Endothelial cell of umbilical vein (primary cell): ENCODE data around the gene TECTA. TPM values are rescaled to one million over a fixed set of nuclear protein-coding genes. Genes with fewer than 3 reads are reported as not detected.

ENCODE experiments used
- BruUV-seq: library from RNA; stranded (reverse); fragments of 400-500 nt; replicated peaks from 2 replicates; lab custom pipeline; 2021; lab: Mats Ljungman, UMichigan
- CTCF ChIA-PET: fragments of 300-600, 350-600 bp; sonication (Branson Sonifier 250); formaldehyde crosslinking; loops from one replicate; lab custom pipeline; 2021; ENCODE audit warnings: antibody characterized with exemption, inconsistent platforms; lab: Charles Lee
- POLR2A ChIA-PET: fragments of 300-600, 350-600 bp; sonication (Branson Sonifier 250); formaldehyde crosslinking; loops from one replicate; lab custom pipeline; 2021; ENCODE audit warnings: antibody characterized with exemption, inconsistent platforms; lab: Charles Lee
- DNase-seq: peaks from one replicate; pipeline ENCODE4 v3.0.0-alpha.2; 2011; ENCODE audit warnings: low read depth, low spot score
- FAIRE-seq: peaks from 2 replicates; lab custom pipeline; 2011; peaks lifted over from hg19 to GRCh38; lab: Jason Lieb, UNC
- H2AFZ ChIP-seq: 2 replicates; pipeline ENCODE4 v1.6.0; 2012; ENCODE audit warnings: low read depth, low read length, control low read depth, inconsistent platforms
- H3K27ac ChIP-seq: 2 replicates; pipeline ENCODE4 v1.5.1; 2011; ENCODE audit warnings: low read depth, mild to moderate bottlenecking, control low read depth, low read length, moderate library complexity; ENCODE audit not compliant: insufficient read depth
- H3K27me3 ChIP-seq, 2 experiments: 2 replicates each; pipeline versions ENCODE4 v1.6.0 to v1.6.1; 2011; ENCODE audit warnings: low read length in 2 of 2, mixed read lengths in 1 of 2; ENCODE audit not compliant: control insufficient read depth in 2 of 2, insufficient read depth in 2 of 2
- H3K36me3 ChIP-seq, 2 experiments: 2 replicates in 1 of 2; 3 replicates in 1 of 2; pipeline ENCODE4 v1.5.1; 2011; ENCODE audit warnings: low read length in 2 of 2, mild to moderate bottlenecking in 1 of 2, moderate library complexity in 1 of 2; ENCODE audit not compliant: control insufficient read depth in 2 of 2, insufficient read depth in 2 of 2; ENCODE audit errors: extremely low read depth in 1 of 2
- H3K4me1 ChIP-seq: 3 replicates; pipeline ENCODE4 v1.5.1; 2011; ENCODE audit warnings: mild to moderate bottlenecking, low read length; ENCODE audit not compliant: control insufficient read depth, insufficient read depth; ENCODE audit errors: extremely low read depth
- H3K4me2 ChIP-seq: 2 replicates; pipeline ENCODE4 v1.6.1; 2011; ENCODE audit warnings: low read length, control low read depth, mixed read lengths; ENCODE audit not compliant: insufficient read depth
- H3K4me3 ChIP-seq, 3 experiments: fragments of 200-600 bp in 1 of 3; sonication (generic), shearing (Covaris generic) in 1 of 3; replicated peaks in 1 of 3; 2 replicates each; pipeline ENCODE4 v1.5.1; 2011 to 2016; ENCODE audit warnings: control low read depth in 3 of 3, low read length in 3 of 3, mild to moderate bottlenecking in 2 of 3, inconsistent platforms in 1 of 3, low read depth in 1 of 3, moderate library complexity in 1 of 3; ENCODE audit not compliant: insufficient read depth in 1 of 3
- H3K79me2 ChIP-seq: 2 replicates; pipeline ENCODE4 v1.6.0; 2012; ENCODE audit warnings: low read length, inconsistent platforms; ENCODE audit not compliant: control insufficient read depth, insufficient read depth
- H3K9ac ChIP-seq: replicated peaks from 2 replicates; pipeline ENCODE3; 2011; ENCODE audit warnings: low read length, control low read depth; ENCODE audit not compliant: insufficient read depth; ENCODE audit errors: extremely low read depth
- H3K9me1 ChIP-seq: replicated peaks from 3 replicates; pipeline ENCODE4 v1.6.0; 2011; ENCODE audit warnings: mild to moderate bottlenecking, low read length; ENCODE audit not compliant: control insufficient read depth, insufficient read depth; ENCODE audit errors: extremely low read depth
- H3K9me3 ChIP-seq: replicated peaks from 2 replicates; pipeline ENCODE4 v1.5.1; 2012; ENCODE audit warnings: low read length, inconsistent platforms; ENCODE audit not compliant: control insufficient read depth, insufficient read depth
- H4K20me1 ChIP-seq: replicated peaks from 2 replicates; pipeline ENCODE3; 2011; ENCODE audit warnings: mild to moderate bottlenecking, low read length; ENCODE audit not compliant: control insufficient read depth, insufficient read depth; ENCODE audit errors: extremely low read depth
- CTCF ChIP-seq, 2 donors: IDR thresholded peaks; 1 replicate in 1 of 2; 2 replicates in 1 of 2; pipeline ENCODE4 v1.5.1; 2011; ENCODE audit warnings: low read length in 2 of 2, mild to moderate bottlenecking in 2 of 2, moderate library complexity in 2 of 2, control low read depth in 1 of 2, inconsistent platforms in 1 of 2, low read depth in 1 of 2; ENCODE audit not compliant: insufficient read depth in 1 of 2; ENCODE audit errors: extremely low read depth in 1 of 2
- EZH2 ChIP-seq: IDR thresholded peaks from 2 replicates; pipeline ENCODE4 v1.6.1; 2012; ENCODE audit warnings: borderline replicate concordance, low read depth, mild to moderate bottlenecking, moderate library complexity, low read length, inconsistent platforms; ENCODE audit not compliant: severe bottlenecking
- FOS ChIP-seq: IDR thresholded peaks from 2 replicates; pipeline ENCODE4 v1.6.1; 2011; ENCODE audit warnings: mild to moderate bottlenecking, low read length, moderate library complexity, borderline replicate concordance; ENCODE audit not compliant: insufficient read depth
- GATA2 ChIP-seq: IDR thresholded peaks from 2 replicates; pipeline ENCODE4 v1.7.0; 2011; ENCODE audit warnings: low read depth, mild to moderate bottlenecking, moderate library complexity, mixed read lengths, low read length; ENCODE audit not compliant: insufficient read length, insufficient read depth
- JUN ChIP-seq: IDR thresholded peaks from 2 replicates; pipeline ENCODE4 v1.6.1; 2011; ENCODE audit warnings: borderline replicate concordance, low read depth; ENCODE audit not compliant: insufficient read length, insufficient read depth
- MYC ChIP-seq: IDR thresholded peaks from one replicate; pipeline ENCODE4 v1.6.1; 2011; ENCODE audit warnings: mild to moderate bottlenecking, low read depth, low read length
- POLR2A ChIP-seq: IDR thresholded peaks from 2 replicates; pipeline ENCODE4 v1.6.1; 2012; ENCODE audit warnings: low read depth, mild to moderate bottlenecking, control low read depth, low read length
- POLR2AphosphoS5 ChIP-seq: IDR thresholded peaks from 2 replicates; pipeline ENCODE4 v1.6.1; 2012; ENCODE audit warnings: low read depth, mild to moderate bottlenecking, control low read depth, low read length, moderate library complexity; ENCODE audit not compliant: insufficient read depth
- dilution Hi-C: fragments of 300-500 bp; cut with MboI; formaldehyde crosslinking; loops from one replicate; pipeline ENCODE4 v1.15.0; 2019; ENCODE audit warnings: low sequenced_read_pairs; ENCODE audit not compliant: extremely low pct_ligation_motif_present
- intact Hi-C: fragments of 100-400 bp; cut with micrococcal nuclease; formaldehyde crosslinking; loops from one replicate; pipeline ENCODE4 v1.10.0; 2022
- polyA plus RNA-seq, 4 experiments: library from polyadenylated mRNA; depleted of rRNA in 3 of 4; stranded (reverse) in 3 of 4; unstranded in 1 of 4; fragments of >200 nt; gene quantifications; 2 replicates each; pipeline versions ENCODE4 v1.2.1 to v1.2.3, GENCODE V29; 2011 to 2012; ENCODE audit warnings: missing spikeins in 1 of 4
- total RNA-seq: library from RNA; stranded (reverse); gene quantifications from 2 replicates; pipeline ENCODE4 v1.2.3, GENCODE V29; 2021
- TF ChIP-seq, protein P1 (sequence below): IDR thresholded peaks from 2 replicates; pipeline ENCODE4 v1.6.1; 2011; ENCODE audit not compliant: insufficient read depth, insufficient read length

TECTA gene
- total and polyA plus RNA-seq, 2 donors (not counting 3 experiments of a cell fraction or from before 2014, with no cell fraction given), result 0.44 to 0.69 TPM

DNA sequence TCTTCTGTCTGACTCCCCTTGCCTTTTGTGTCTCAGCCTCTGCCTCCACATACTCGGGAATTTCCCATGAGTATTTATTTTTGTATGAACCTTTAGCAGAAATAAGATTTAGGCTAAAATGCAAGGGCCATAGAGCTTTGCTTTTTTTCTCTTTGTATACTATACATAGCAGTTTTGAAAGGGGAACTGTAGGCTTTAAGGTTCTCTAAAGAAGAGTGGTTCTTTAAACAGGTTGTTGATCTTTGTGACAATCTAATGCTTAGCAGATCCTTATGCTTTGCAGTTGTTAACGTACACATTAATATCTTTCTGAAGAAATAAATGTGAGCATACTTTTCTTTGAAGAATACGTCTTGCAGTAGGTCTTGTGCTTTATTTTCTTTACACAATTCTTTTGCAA is 42.1 kb upstream of the TECTA start:
- no peak overlapping the region for H3K27ac ChIP-seq
- H3K27me3 ChIP-seq, result no peaks in the 10 kb centered on the region
- no peak for TF ChIP-seq EZH2
- TF ChIP-seq POLR2A, result no peak
- TF ChIP-seq MYC, result no peak
- no peak for TF ChIP-seq CTCF (IDR thresholded peaks at IDR 0.05; ENCODE audit: extremely low read depth in 1 of 2, insufficient read depth in 1 of 2, low read depth in 1 of 2, low read length in 2 of 2)
- no peak for TF ChIP-seq JUN
- TF ChIP-seq GATA2, result no peak
- no peak for TF ChIP-seq POLR2AphosphoS5
- TF ChIP-seq, protein P1, sequence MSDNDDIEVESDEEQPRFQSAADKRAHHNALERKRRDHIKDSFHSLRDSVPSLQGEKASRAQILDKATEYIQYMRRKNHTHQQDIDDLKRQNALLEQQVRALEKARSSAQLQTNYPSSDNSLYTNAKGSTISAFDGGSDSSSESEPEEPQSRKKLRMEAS, result no peak
- TF ChIP-seq FOS, result no peak
- H3K9ac ChIP-seq, result no peak overlapping the region
- H3K4me2 ChIP-seq, result no peak overlapping the region
- H4K20me1 ChIP-seq, result no peaks in the 10 kb centered on the region
- H3K36me3 ChIP-seq, result peaks cover 4 to 9% of the 10 kb centered on the region in 2 experiments
- dilution Hi-C loops (no loop called here), intact Hi-C loops (no loop called here)
- no peak for DNase-seq
- ChIA-PET POLR2A (no interaction called here), CTCF (no interaction called here)
- no peak overlapping the region for H3K4me3 ChIP-seq
- no TSS peak for BruUV-seq
- H3K9me1 ChIP-seq, result no peaks in the 10 kb centered on the region
- no peaks in the 10 kb centered on the region for H3K4me1 ChIP-seq
- H3K79me2 ChIP-seq, result no peaks in the 10 kb centered on the region
- FAIRE-seq, result no peak
- no peak overlapping the region for H2AFZ ChIP-seq
- H3K9me3 ChIP-seq, result no peaks in the 10 kb centered on the region
